ENCODE results near the gene GLI3. TPM values are rescaled to one million over a fixed set of nuclear protein-coding genes. Genes with fewer than 3 reads are reported as not detected.

Gene GLI3
- total and polyA plus RNA-seq, 2 donors from 2014 or later: 0.92 to 11.1 TPM

GRCh38 chr7:42218248-42218647 is 18.8 kb downstream of the GLI3 start:
- Histone ChIP-seq H3K27me3 (ENCODE audit: control insufficient read depth, insufficient read depth, low read length) (no peaks in the 10 kb centered on the region), H3K36me3 (ENCODE audit: control insufficient read depth in 2 of 3, insufficient read depth in 3 of 3, low read length in 3 of 3) (no peaks in the 10 kb centered on the region), H3K9me3 (ENCODE audit: control insufficient read depth in 2 of 3, insufficient read depth in 1 of 3, low read length in 3 of 3) (no peaks in the 10 kb centered on the region), H3K27ac (ENCODE audit: low read depth in 2 of 2, low read length in 2 of 2) (no peak overlapping the region), H3K4me1 (ENCODE audit: control insufficient read depth in 2 of 3, insufficient read depth in 2 of 3, low read depth in 1 of 3, low read length in 3 of 3) (no peaks in the 10 kb centered on the region), H3K4me3 (ENCODE audit: low read length in 3 of 3) (no peak overlapping the region), H3K9ac (ENCODE audit: low read length in 3 of 3) (no peak overlapping the region)
- intact Hi-C loops (cut with DNase I): no loop called here
- TF ChIP-seq, protein P1, sequence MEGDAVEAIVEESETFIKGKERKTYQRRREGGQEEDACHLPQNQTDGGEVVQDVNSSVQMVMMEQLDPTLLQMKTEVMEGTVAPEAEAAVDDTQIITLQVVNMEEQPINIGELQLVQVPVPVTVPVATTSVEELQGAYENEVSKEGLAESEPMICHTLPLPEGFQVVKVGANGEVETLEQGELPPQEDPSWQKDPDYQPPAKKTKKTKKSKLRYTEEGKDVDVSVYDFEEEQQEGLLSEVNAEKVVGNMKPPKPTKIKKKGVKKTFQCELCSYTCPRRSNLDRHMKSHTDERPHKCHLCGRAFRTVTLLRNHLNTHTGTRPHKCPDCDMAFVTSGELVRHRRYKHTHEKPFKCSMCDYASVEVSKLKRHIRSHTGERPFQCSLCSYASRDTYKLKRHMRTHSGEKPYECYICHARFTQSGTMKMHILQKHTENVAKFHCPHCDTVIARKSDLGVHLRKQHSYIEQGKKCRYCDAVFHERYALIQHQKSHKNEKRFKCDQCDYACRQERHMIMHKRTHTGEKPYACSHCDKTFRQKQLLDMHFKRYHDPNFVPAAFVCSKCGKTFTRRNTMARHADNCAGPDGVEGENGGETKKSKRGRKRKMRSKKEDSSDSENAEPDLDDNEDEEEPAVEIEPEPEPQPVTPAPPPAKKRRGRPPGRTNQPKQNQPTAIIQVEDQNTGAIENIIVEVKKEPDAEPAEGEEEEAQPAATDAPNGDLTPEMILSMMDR (IDR thresholded peaks at IDR 0.05; ENCODE audit: borderline replicate concordance, extremely low read depth, insufficient read depth): no peak
- FAIRE-seq (no peak), DNase-seq (no peak)

- FAIRE-seq: no peak
- no peak overlapping the region for H3K27ac ChIP-seq (ENCODE audit: low read depth in 2 of 2, low read length in 2 of 2)
- intact Hi-C loops (cut with DNase I): no loop called here
- no peaks in the 10 kb centered on the region for H3K36me3 ChIP-seq (ENCODE audit: control insufficient read depth in 2 of 3, insufficient read depth in 3 of 3, low read length in 3 of 3)
- DNase-seq: no peak
- H3K4me3 ChIP-seq (ENCODE audit: low read length in 3 of 3): no peak overlapping the region
- H3K9me3 ChIP-seq (ENCODE audit: control insufficient read depth in 2 of 3, insufficient read depth in 1 of 3, low read length in 3 of 3): no peaks in the 10 kb centered on the region
- no peaks in the 10 kb centered on the region for H3K27me3 ChIP-seq (ENCODE audit: control insufficient read depth, insufficient read depth, low read length)
- no peak overlapping the region for H3K9ac ChIP-seq (ENCODE audit: low read length in 3 of 3)
- H3K4me1 ChIP-seq (ENCODE audit: control insufficient read depth in 2 of 3, insufficient read depth in 2 of 3, low read depth in 1 of 3, low read length in 3 of 3): no peaks in the 10 kb centered on the region
- TF ChIP-seq, protein P1 (IDR thresholded peaks at IDR 0.05; ENCODE audit: borderline replicate concordance, extremely low read depth, insufficient read depth): no peak
Observed at GRCh38 chr7:42217548-42217947, 19.5 kb downstream of the GLI3 start.

- no peaks in the 10 kb centered on the region for H3K9me3 ChIP-seq (ENCODE audit: control insufficient read depth in 2 of 3, insufficient read depth in 1 of 3, low read length in 3 of 3)
- H3K27ac ChIP-seq (ENCODE audit: low read depth in 2 of 2, low read length in 2 of 2): no peak overlapping the region
- FAIRE-seq (no peak), DNase-seq (peak in 4 of 5 donors; percentile 80 to 90 (median 82))
- H3K36me3 ChIP-seq (ENCODE audit: control insufficient read depth in 2 of 3, insufficient read depth in 3 of 3, low read length in 3 of 3): no peaks in the 10 kb centered on the region
- H3K4me1 ChIP-seq (ENCODE audit: control insufficient read depth in 2 of 3, insufficient read depth in 2 of 3, low read depth in 1 of 3, low read length in 3 of 3): no peaks in the 10 kb centered on the region
- TF ChIP-seq, protein P1 (IDR thresholded peaks at IDR 0.05; ENCODE audit: borderline replicate concordance, extremely low read depth, insufficient read depth): no peak
- H3K4me3 ChIP-seq (ENCODE audit: low read length in 3 of 3): no peak overlapping the region
- intact Hi-C loops (cut with DNase I): no loop called here
- H3K9ac ChIP-seq (ENCODE audit: low read length in 3 of 3): no peak overlapping the region
- no peaks in the 10 kb centered on the region for H3K27me3 ChIP-seq (ENCODE audit: control insufficient read depth, insufficient read depth, low read length)
Observed at GRCh38 chr7:42217053-42217452, 20.0 kb downstream of the GLI3 start.

GRCh38 chr7:42214060-42214679 is 22.8 kb downstream of the GLI3 start:
- H3K4me3 ChIP-seq (ENCODE audit: low read length in 3 of 3): no peak overlapping the region
- H3K36me3 ChIP-seq (ENCODE audit: control insufficient read depth in 2 of 3, insufficient read depth in 3 of 3, low read length in 3 of 3): no peaks in the 10 kb centered on the region
- no peaks in the 10 kb centered on the region for H3K9me3 ChIP-seq (ENCODE audit: control insufficient read depth in 2 of 3, insufficient read depth in 1 of 3, low read length in 3 of 3)
- no peaks in the 10 kb centered on the region for H3K4me1 ChIP-seq (ENCODE audit: control insufficient read depth in 2 of 3, insufficient read depth in 2 of 3, low read depth in 1 of 3, low read length in 3 of 3)
- no peak for DNase-seq
- no peak for FAIRE-seq
- TF ChIP-seq, protein P1 (IDR thresholded peaks at IDR 0.05; ENCODE audit: borderline replicate concordance, extremely low read depth, insufficient read depth): no peak
- no peaks in the 10 kb centered on the region for H3K27me3 ChIP-seq (ENCODE audit: control insufficient read depth, insufficient read depth, low read length)
- no peak overlapping the region for H3K9ac ChIP-seq (ENCODE audit: low read length in 3 of 3)
- intact Hi-C loops (cut with DNase I): no loop called here
- H3K27ac ChIP-seq (ENCODE audit: low read depth in 2 of 2, low read length in 2 of 2): no peak overlapping the region

Measured in kidney (tissue), 14 donors.